ENCODE measurements around the gene DOCK1.

- TF ChIP-seq CTCF (IDR thresholded peaks at IDR 0.05) (no peak), JUND (IDR thresholded peaks at IDR 0.05) (no peak), REST (IDR thresholded peaks at IDR 0.05; ENCODE audit: low read depth, low read length) (no peak), POLR2AphosphoS5 (IDR thresholded peaks at IDR 0.05; ENCODE audit: low read depth, low read length) (no peak), RAD21 (IDR thresholded peaks at IDR 0.05; ENCODE audit: low read length) (no peak), EP300 (IDR thresholded peaks at IDR 0.05; ENCODE audit: borderline replicate concordance in 1 of 2, low read depth in 1 of 2, low read length in 1 of 2) (no peak), SMC3 (IDR thresholded peaks at IDR 0.05; ENCODE audit: low read depth, low read length) (no peak), TEAD4 (IDR thresholded peaks at IDR 0.05; ENCODE audit: borderline replicate concordance, insufficient read depth) (no peak), GABPA (IDR thresholded peaks at IDR 0.05; ENCODE audit: low read depth) (no peak), FOSL2 (IDR thresholded peaks at IDR 0.05; ENCODE audit: borderline replicate concordance, low read depth) (no peak), EZH2phosphoT487 (IDR thresholded peaks at IDR 0.05; ENCODE audit: borderline replicate concordance, low read depth) (no peak), ZBTB33 (IDR thresholded peaks at IDR 0.05; ENCODE audit: borderline replicate concordance, low read depth) (no peak)
- TF ChIP-seq, protein P1, sequence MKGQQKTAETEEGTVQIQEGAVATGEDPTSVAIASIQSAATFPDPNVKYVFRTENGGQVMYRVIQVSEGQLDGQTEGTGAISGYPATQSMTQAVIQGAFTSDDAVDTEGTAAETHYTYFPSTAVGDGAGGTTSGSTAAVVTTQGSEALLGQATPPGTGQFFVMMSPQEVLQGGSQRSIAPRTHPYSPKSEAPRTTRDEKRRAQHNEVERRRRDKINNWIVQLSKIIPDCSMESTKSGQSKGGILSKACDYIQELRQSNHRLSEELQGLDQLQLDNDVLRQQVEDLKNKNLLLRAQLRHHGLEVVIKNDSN (IDR thresholded peaks at IDR 0.05; ENCODE audit: borderline replicate concordance, low read depth) = no peak
Observed at GRCh38 chr10:127020260-127020659, 115.0 kb downstream of the DOCK1 start.

Data from SK-N-SH (cell line).